HEK293T (cell line): Measurements from ENCODE around the gene SLMAP.

Experiments
- ARNT ChIP-seq: fragments of 450-650 bp; IDR thresholded peaks from 2 replicates; pipeline ENCODE4 v1.6.1; 2017; ENCODE audit warnings: mild to moderate bottlenecking
- BHLHE40 ChIP-seq: fragments of 450-650 bp; IDR thresholded peaks from 2 replicates; pipeline ENCODE4 v1.6.1; 2016; ENCODE audit warnings: mild to moderate bottlenecking, moderate library complexity, borderline replicate concordance
- ELF4 ChIP-seq: fragments of 450-650 bp; IDR thresholded peaks from 2 replicates; pipeline ENCODE4 v1.6.1; 2017; ENCODE audit warnings: antibody characterized with exemption
- FOXK2 ChIP-seq: fragments of 450-650 bp; IDR thresholded peaks from 2 replicates; pipeline ENCODE4 v1.6.1; 2016; ENCODE audit warnings: mild to moderate bottlenecking
- FOXM1 ChIP-seq: fragments of 450-650 bp; IDR thresholded peaks from 2 replicates; pipeline ENCODE4 v1.6.1; 2017; ENCODE audit warnings: mild to moderate bottlenecking, borderline replicate concordance
- HDGF ChIP-seq: fragments of 450-650 bp; IDR thresholded peaks from 2 replicates; pipeline ENCODE4 v1.6.1; 2017; ENCODE audit warnings: antibody characterized with exemption, borderline replicate concordance
- NFRKB ChIP-seq: fragments of 450-650 bp; IDR thresholded peaks from 2 replicates; pipeline ENCODE4 v1.6.1; 2016; ENCODE audit warnings: mild to moderate bottlenecking, moderate library complexity
- SP1 ChIP-seq: fragments of 450-650 bp; IDR thresholded peaks from 2 replicates; pipeline ENCODE4 v1.6.1; 2017
- SUZ12 ChIP-seq: fragments of 450-650 bp; IDR thresholded peaks from 2 replicates; pipeline ENCODE4 v1.6.1; 2016; ENCODE audit warnings: mild to moderate bottlenecking
- TARDBP ChIP-seq: fragments of 450-650 bp; IDR thresholded peaks from 2 replicates; pipeline ENCODE4 v1.6.1; 2016
- ZNF384 ChIP-seq: fragments of 450-650 bp; IDR thresholded peaks from 2 replicates; pipeline ENCODE4 v1.6.1; 2016

DNA sequence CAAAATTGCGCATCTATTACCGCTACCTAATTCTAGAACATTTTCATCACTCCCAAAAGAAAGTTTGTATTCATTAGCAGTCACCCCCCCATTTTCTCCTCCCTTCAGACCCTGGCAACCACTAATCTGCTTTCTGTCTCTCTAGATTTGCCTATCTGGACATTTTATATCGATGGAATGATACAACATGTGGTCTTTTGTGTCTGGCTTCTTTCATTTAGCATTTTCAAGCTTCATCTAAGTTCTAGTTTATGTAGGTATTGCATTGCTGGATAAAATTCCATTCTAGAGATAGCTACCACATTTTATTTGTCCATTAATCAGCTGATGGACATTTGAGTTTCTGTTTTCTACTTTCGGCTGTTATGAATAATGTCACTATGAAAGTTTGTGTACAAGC is 38.4 kb downstream of the SLMAP start:
- TF ChIP-seq ARNT (no peak), NFRKB (no peak), FOXK2 (no peak), HDGF (no peak), BHLHE40 (no peak), TARDBP (no peak), SUZ12 (no peak), ELF4 (no peak), FOXM1 (no peak), SP1 (no peak), ZNF384 (no peak)
